Nephron progenitor cell (in vitro differentiated cells): ENCODE results near the gene SPATC1L.

Experiments
- DNase-seq: peaks from one replicate; pipeline ENCODE4 v3.0.0; 2021
- H3K27ac Mint-ChIP-seq: 2 replicates; pipeline ENCODE4 v1.8.0; 2021; ENCODE audit warnings: mild to moderate bottlenecking, moderate library complexity, mixed read lengths
- H3K27me3 Mint-ChIP-seq: 2 replicates; pipeline ENCODE4 v1.8.0; 2021; ENCODE audit warnings: mild to moderate bottlenecking, low read depth, mixed read lengths; ENCODE audit not compliant: poor library complexity
- H3K36me3 Mint-ChIP-seq: 2 replicates; pipeline ENCODE4 v1.8.0; 2021; ENCODE audit warnings: low read depth, mixed read lengths
- H3K4me1 Mint-ChIP-seq: 2 replicates; pipeline ENCODE4 v1.8.0; 2021; ENCODE audit warnings: mixed read lengths
- H3K4me3 Mint-ChIP-seq: 2 replicates; pipeline ENCODE4 v1.8.0; 2021; ENCODE audit warnings: mild to moderate bottlenecking, moderate library complexity, mixed read lengths
- H3K9me3 Mint-ChIP-seq: 2 replicates; pipeline ENCODE4 v1.8.0; 2021; ENCODE audit warnings: mild to moderate bottlenecking, moderate library complexity, mixed read lengths
- CTCF ChIP-seq: fragments of 200-600 bp; sonication (generic); IDR thresholded peaks from 2 replicates; pipeline ENCODE4 v1.5.0; 2021; ENCODE audit warnings: antibody characterized with exemption

SPATC1L gene

GRCh38 chr21:46113497-46114176, 70.6 kb downstream of the SPATC1L start:
- Mint-ChIP-seq H3K27ac (no peak overlapping the region), H3K27me3 (no peaks in the 10 kb centered on the region), H3K9me3 (peaks cover 14% of the 10 kb centered on the region), H3K36me3 (peaks cover 37% of the 10 kb centered on the region), H3K4me3 (no peak overlapping the region), H3K4me1 (no peaks in the 10 kb centered on the region)
- no peak for TF ChIP-seq CTCF
- no peak for DNase-seq

GRCh38 chr21:46112725-46113215, 71.5 kb downstream of the SPATC1L start:
- Mint-ChIP-seq H3K9me3 (peaks cover 23% of the 10 kb centered on the region), H3K27me3 (no peaks in the 10 kb centered on the region), H3K27ac (no peak overlapping the region), H3K4me3 (no peak overlapping the region), H3K4me1 (no peaks in the 10 kb centered on the region), H3K36me3 (peaks cover 44% of the 10 kb centered on the region)
- TF ChIP-seq CTCF, result no peak
- no peak for DNase-seq

- Mint-ChIP-seq H3K9me3 (peaks cover 29% of the 10 kb centered on the region), H3K4me3 (no peak overlapping the region), H3K36me3 (peaks cover 51% of the 10 kb centered on the region), H3K4me1 (no peaks in the 10 kb centered on the region), H3K27me3 (no peaks in the 10 kb centered on the region), H3K27ac (no peak overlapping the region)
- no peak for TF ChIP-seq CTCF
- DNase-seq, result no peak
Measured at GRCh38 chr21:46111857-46112724, 72.2 kb downstream of the SPATC1L start.

- Mint-ChIP-seq H3K27me3 (no peaks in the 10 kb centered on the region), H3K27ac (no peak overlapping the region), H3K4me1 (no peaks in the 10 kb centered on the region), H3K4me3 (no peak overlapping the region), H3K9me3 (peaks cover 39% of the 10 kb centered on the region), H3K36me3 (peaks cover 55% of the 10 kb centered on the region)
- DNase-seq, result no peak
- no peak for TF ChIP-seq CTCF
Measured at GRCh38 chr21:46111193-46111571, 73.1 kb downstream of the SPATC1L start.
